Endodermal cell (in vitro differentiated cells): ENCODE results near the gene FBXO2. TPM values are rescaled to one million over a fixed set of nuclear protein-coding genes. Genes with fewer than 3 reads are reported as not detected.

ENCODE experiments used
- DNase-seq: peaks from one replicate; pipeline ENCODE4 v3.0.0-alpha.2; 2017
- H3K27ac ChIP-seq: 2 replicates; pipeline ENCODE4 v1.5.1; 2013; ENCODE audit warnings: mild to moderate bottlenecking, low read depth, low read length, moderate library complexity
- H3K27me3 ChIP-seq: 2 replicates; pipeline ENCODE4 v1.6.1; 2013; ENCODE audit warnings: mild to moderate bottlenecking, low read length, moderate library complexity; ENCODE audit not compliant: insufficient read depth, control insufficient read depth, poor library complexity, severe bottlenecking
- H3K36me3 ChIP-seq: 2 replicates; pipeline ENCODE4 v1.7.0; 2013; ENCODE audit warnings: mild to moderate bottlenecking, low read length, moderate library complexity; ENCODE audit not compliant: control insufficient read depth, insufficient read depth
- H3K4me1 ChIP-seq: one replicate; pipeline ENCODE4 v1.7.0; 2013; ENCODE audit warnings: low read length; ENCODE audit not compliant: control insufficient read depth, insufficient read depth
- H3K4me3 ChIP-seq: 2 replicates; pipeline ENCODE4 v1.5.1; 2013; ENCODE audit warnings: mild to moderate bottlenecking, low read length, moderate library complexity
- H3K9ac ChIP-seq: 2 replicates; pipeline ENCODE4 v1.6.1; 2013; ENCODE audit warnings: mild to moderate bottlenecking, low read length, moderate library complexity; ENCODE audit not compliant: poor library complexity, severe bottlenecking; ENCODE audit errors: extremely low read depth
- H3K9me3 ChIP-seq: 2 replicates; pipeline ENCODE4 v1.6.1; 2013; ENCODE audit warnings: mild to moderate bottlenecking, low read length, moderate library complexity; ENCODE audit not compliant: control insufficient read depth
- H3K27ac Mint-ChIP-seq: 2 replicates; pipeline ENCODE4 v1.8.0; 2020; ENCODE audit warnings: mixed read lengths
- H3K27me3 Mint-ChIP-seq: 2 replicates; pipeline ENCODE4 v1.8.0; 2021; ENCODE audit warnings: mild to moderate bottlenecking, mixed read lengths; ENCODE audit not compliant: insufficient read depth
- H3K36me3 Mint-ChIP-seq: 2 replicates; pipeline ENCODE4 v1.8.0; 2020; ENCODE audit warnings: low read depth, mixed read lengths
- H3K4me1 Mint-ChIP-seq: 2 replicates; pipeline ENCODE4 v1.8.0; 2020; ENCODE audit warnings: mixed read lengths
- H3K4me3 Mint-ChIP-seq: 2 replicates; pipeline ENCODE4 v1.8.0; 2020; ENCODE audit warnings: mild to moderate bottlenecking, moderate library complexity, mixed read lengths
- H3K9me3 Mint-ChIP-seq: 2 replicates; pipeline ENCODE4 v1.8.0; 2020; ENCODE audit warnings: mild to moderate bottlenecking, mixed read lengths
- WGBS, 2 experiments: methylation state at CpG; one replicate each; pipeline versions ENCODE4 v1.1.5 to v1.1.7; 2013; ENCODE audit warnings: missing lambda C conversion rate in 2 of 2, mixed read lengths in 1 of 2; ENCODE audit not compliant: insufficient coverage in 1 of 2, insufficient read length in 1 of 2; 5-methylcytosine and 5-hydroxymethylcytosine counted together
- total RNA-seq, 2 donors: library from RNA; stranded (reverse); fragmentation: NEBNext Ultra II Directional in 1 of 2; extraction: Animal tissue kit (Norgen Biotek cat#: 25700) in 1 of 2; gene quantifications; 2 replicates in 1 of 2; 3 replicates in 1 of 2; pipeline ENCODE4 v1.2.1, GENCODE V29; 2021
- TF ChIP-seq, protein P1 (sequence below): fragments of 200-600 bp; sonication (generic); conservative IDR thresholded peaks from 2 replicates; pipeline ENCODE4 v1.5.0; 2021; ENCODE audit warnings: antibody characterized with exemption, mild to moderate bottlenecking

FBXO2 gene
- total RNA-seq, 2 donors from 2014 or later: 14.1 to 32.0 TPM

DNA sequence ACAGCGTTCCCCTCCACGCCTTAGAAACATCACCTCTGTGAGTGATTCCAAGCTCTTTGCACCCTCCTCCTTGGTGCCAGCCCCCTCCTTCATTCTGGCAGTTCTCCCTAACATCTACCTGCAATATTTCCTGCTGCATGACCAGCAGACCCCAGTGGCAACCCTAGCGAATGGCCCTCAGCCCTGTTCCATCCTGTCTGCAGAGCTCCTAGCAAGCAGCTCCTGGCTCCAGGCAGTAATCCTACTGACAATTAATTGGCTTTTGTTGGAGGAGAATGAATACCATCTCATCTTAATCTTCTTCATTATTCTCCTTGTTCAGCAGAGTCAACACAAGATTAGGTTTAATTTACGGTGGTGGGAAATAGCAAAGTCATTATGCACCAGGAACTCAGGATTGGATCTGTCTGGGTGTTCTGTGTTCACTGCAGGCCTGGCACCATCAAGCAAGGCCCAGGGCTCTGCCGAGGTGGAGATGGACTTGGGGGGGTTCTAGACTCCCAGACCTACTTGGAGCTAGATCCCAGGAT lies 12.4 kb downstream of the FBXO2 start:
- no peaks in the 10 kb centered on the region for H3K36me3 Mint-ChIP-seq
- no peak for DNase-seq
- 81 to 82% methylated on average over 4 to 5 of the region's 5 CpGs for WGBS, 2 experiments
- no peak overlapping the region for H3K4me3 ChIP-seq
- H3K36me3 ChIP-seq: no peaks in the 10 kb centered on the region
- H3K27ac ChIP-seq: no peak overlapping the region
- no peaks in the 10 kb centered on the region for H3K4me1 ChIP-seq
- TF ChIP-seq, protein P1, sequence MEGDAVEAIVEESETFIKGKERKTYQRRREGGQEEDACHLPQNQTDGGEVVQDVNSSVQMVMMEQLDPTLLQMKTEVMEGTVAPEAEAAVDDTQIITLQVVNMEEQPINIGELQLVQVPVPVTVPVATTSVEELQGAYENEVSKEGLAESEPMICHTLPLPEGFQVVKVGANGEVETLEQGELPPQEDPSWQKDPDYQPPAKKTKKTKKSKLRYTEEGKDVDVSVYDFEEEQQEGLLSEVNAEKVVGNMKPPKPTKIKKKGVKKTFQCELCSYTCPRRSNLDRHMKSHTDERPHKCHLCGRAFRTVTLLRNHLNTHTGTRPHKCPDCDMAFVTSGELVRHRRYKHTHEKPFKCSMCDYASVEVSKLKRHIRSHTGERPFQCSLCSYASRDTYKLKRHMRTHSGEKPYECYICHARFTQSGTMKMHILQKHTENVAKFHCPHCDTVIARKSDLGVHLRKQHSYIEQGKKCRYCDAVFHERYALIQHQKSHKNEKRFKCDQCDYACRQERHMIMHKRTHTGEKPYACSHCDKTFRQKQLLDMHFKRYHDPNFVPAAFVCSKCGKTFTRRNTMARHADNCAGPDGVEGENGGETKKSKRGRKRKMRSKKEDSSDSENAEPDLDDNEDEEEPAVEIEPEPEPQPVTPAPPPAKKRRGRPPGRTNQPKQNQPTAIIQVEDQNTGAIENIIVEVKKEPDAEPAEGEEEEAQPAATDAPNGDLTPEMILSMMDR: no peak
- H3K27ac Mint-ChIP-seq: no peak overlapping the region
- peaks cover 3% of the 10 kb centered on the region for H3K27me3 Mint-ChIP-seq
- H3K9me3 ChIP-seq: no peaks in the 10 kb centered on the region
- no peak overlapping the region for H3K4me3 Mint-ChIP-seq
- no peak overlapping the region for H3K9ac ChIP-seq
- H3K27me3 ChIP-seq: no peaks in the 10 kb centered on the region
- H3K9me3 Mint-ChIP-seq: no peaks in the 10 kb centered on the region
- H3K4me1 Mint-ChIP-seq: peaks cover 4% of the 10 kb centered on the region

DNA sequence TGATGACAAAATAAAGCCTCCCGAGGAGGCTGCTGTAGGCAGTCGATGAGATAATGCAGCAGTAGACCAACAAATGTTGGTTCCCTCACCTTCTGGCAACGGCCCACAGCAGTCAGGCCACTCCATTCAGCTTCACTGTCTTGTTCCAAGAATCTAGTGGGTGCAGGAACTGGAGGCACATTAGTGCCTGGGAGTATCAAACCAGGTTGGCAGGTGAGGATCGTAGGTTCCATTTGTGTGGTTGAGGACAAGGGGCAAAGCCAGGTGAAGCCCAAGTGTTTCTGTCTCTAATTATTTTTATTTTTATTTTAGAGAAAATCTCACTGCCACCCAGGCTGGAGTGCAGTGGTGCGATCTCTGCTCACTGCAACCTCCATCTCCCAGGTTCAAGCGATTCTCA lies 13.3 kb downstream of the FBXO2 start:
- Histone ChIP-seq H3K36me3 (no peaks in the 10 kb centered on the region), H3K9ac (no peak overlapping the region), H3K9me3 (no peaks in the 10 kb centered on the region), H3K4me1 (no peaks in the 10 kb centered on the region), H3K27me3 (no peaks in the 10 kb centered on the region), H3K4me3 (no peak overlapping the region), H3K27ac (no peak overlapping the region)
- H3K4me1 Mint-ChIP-seq: peaks cover 4% of the 10 kb centered on the region
- WGBS, 2 experiments: 89 to 96% methylated on average over 3 to 6 of the region's 6 CpGs
- no peak overlapping the region for H3K27ac Mint-ChIP-seq
- peaks cover under 1% of the 10 kb centered on the region for H3K27me3 Mint-ChIP-seq
- TF ChIP-seq, protein P1: no peak
- no peaks in the 10 kb centered on the region for H3K9me3 Mint-ChIP-seq
- no peaks in the 10 kb centered on the region for H3K36me3 Mint-ChIP-seq
- no peak for DNase-seq
- no peak overlapping the region for H3K4me3 Mint-ChIP-seq

DNA sequence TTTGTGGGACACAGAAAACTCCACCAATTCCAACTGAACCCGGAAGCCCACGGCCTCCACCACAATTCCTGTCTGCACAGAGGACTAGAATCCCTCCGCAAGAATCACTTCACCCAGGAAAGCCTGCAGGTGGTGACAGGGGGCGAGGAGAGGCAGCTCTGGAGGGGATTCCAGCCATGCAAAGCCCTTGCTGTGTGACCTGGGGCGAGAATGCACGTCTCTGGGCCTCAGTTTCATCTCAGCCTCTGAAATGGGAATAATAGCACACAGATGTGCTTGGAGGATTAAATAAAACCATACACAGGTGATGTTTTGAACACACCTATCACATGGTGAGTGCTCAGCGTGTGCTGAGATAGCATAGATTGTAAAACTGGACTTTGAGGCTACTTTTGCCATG lies 14.1 kb downstream of the FBXO2 start:
- no peak overlapping the region for H3K4me3 ChIP-seq
- no peak overlapping the region for H3K9ac ChIP-seq
- no peak overlapping the region for H3K27ac Mint-ChIP-seq
- no peaks in the 10 kb centered on the region for H3K36me3 ChIP-seq
- H3K27me3 ChIP-seq: no peaks in the 10 kb centered on the region
- no peak for DNase-seq
- H3K9me3 Mint-ChIP-seq: peaks cover 2% of the 10 kb centered on the region
- 83 to 95% methylated on average over 3 to 7 of the region's 7 CpGs for WGBS, 2 experiments
- TF ChIP-seq, protein P1: no peak
- no peaks in the 10 kb centered on the region for H3K4me1 ChIP-seq
- H3K27me3 Mint-ChIP-seq: peaks cover 4% of the 10 kb centered on the region
- no peaks in the 10 kb centered on the region for H3K9me3 ChIP-seq
- peaks cover 4% of the 10 kb centered on the region for H3K4me1 Mint-ChIP-seq
- no peaks in the 10 kb centered on the region for H3K36me3 Mint-ChIP-seq
- H3K27ac ChIP-seq: no peak overlapping the region
- no peak overlapping the region for H3K4me3 Mint-ChIP-seq
